Fibroblast of pulmonary artery (primary cell): ENCODE results near the gene SLC9B2.
"Not testable (repeated sequence)": the region's sequence is repeated elsewhere in the genome, so short reads cannot be mapped to it uniquely, and the experiment has no call there.

Source experiments
- DNase-seq: peaks from one replicate; pipeline ENCODE4 v3.0.0-alpha.2; 2010; ENCODE audit warnings: low read depth
- H3K4me3 ChIP-seq: replicated peaks from 2 replicates; pipeline ENCODE4 v1.5.1; 2011; ENCODE audit warnings: low read depth, mild to moderate bottlenecking, control low read depth, low read length, moderate library complexity
- CTCF ChIP-seq: IDR thresholded peaks from 2 replicates; pipeline ENCODE4 v1.5.1; 2011; ENCODE audit warnings: mild to moderate bottlenecking, control low read depth, low read length, inconsistent platforms; ENCODE audit errors: missing control alignments

Gene SLC9B2

GRCh38 chr4:103010804-103011203, 65.8 kb downstream of the SLC9B2 start:
- TF ChIP-seq CTCF: no peak
- DNase-seq: no peak
- no peak overlapping the region for H3K4me3 ChIP-seq

- H3K4me3 ChIP-seq: no peak overlapping the region
- peak; percentile 75 for TF ChIP-seq CTCF
- DNase-seq: peak; percentile 90
Observed at GRCh38 chr4:103008875-103009729, 67.5 kb downstream of the SLC9B2 start.

GRCh38 chr4:103002551-103002950, 74.0 kb downstream of the SLC9B2 start:
- no peak for TF ChIP-seq CTCF
- H3K4me3 ChIP-seq: no peak overlapping the region
- DNase-seq: peak; percentile 52

- no peak for TF ChIP-seq CTCF
- H3K4me3 ChIP-seq: no peak overlapping the region
- DNase-seq: no peak
Observed at GRCh38 chr4:102994803-102995202, 81.8 kb downstream of the SLC9B2 start.

GRCh38 chr4:102993985-102994384, 82.6 kb downstream of the SLC9B2 start:
- DNase-seq, H3K4me3 ChIP-seq: not testable (repeated sequence)

GRCh38 chr4:102988429-102989020, 88.0 kb downstream of the SLC9B2 start:
- no peak overlapping the region for H3K4me3 ChIP-seq
- no peak for TF ChIP-seq CTCF
- DNase-seq: no peak

- DNase-seq: no peak
- no peak for TF ChIP-seq CTCF
- H3K4me3 ChIP-seq: no peak overlapping the region
Observed at GRCh38 chr4:102981005-102981404, 95.6 kb downstream of the SLC9B2 start.
